ENCODE measurements around the gene ISYNA1. TPM values are rescaled to one million over a fixed set of nuclear protein-coding genes. Genes with fewer than 3 reads are reported as not detected.

The ISYNA1 gene
- total RNA-seq: 10 to 100 TPM; 15.8 to 38.9 (median 26.2) TPM

- Histone ChIP-seq H3K36me3 (peaks cover 0 to 16% (median 13%) of the 10 kb centered on the region in 4 donors), H3K4me3 (peak within 1 kb of the TSS; percentile 54 to 78 (median 58)), H3K27me3 (no peaks in the 10 kb centered on the region), H3K27ac (replicated peaks in 1 of 4) (peak within 1 kb of the TSS; percentile 68 to 86 (median 75)), H3K4me1 (peaks cover 31 to 61% (median 56%) of the 10 kb centered on the region in 4 donors), H3K9me3 (no peaks in the 10 kb centered on the region)
- WGBS: 5% methylated on average over 4 of the region's 99 CpGs
- TF ChIP-seq EP300 (IDR thresholded peaks at IDR 0.05) (no peak), POLR2A (IDR thresholded peaks at IDR 0.05; ENCODE audit: low read depth) (no peak), POLR2AphosphoS5 (IDR thresholded peaks at IDR 0.05) (peak; percentile 10 to 41)
- TF ChIP-seq, protein P1, sequence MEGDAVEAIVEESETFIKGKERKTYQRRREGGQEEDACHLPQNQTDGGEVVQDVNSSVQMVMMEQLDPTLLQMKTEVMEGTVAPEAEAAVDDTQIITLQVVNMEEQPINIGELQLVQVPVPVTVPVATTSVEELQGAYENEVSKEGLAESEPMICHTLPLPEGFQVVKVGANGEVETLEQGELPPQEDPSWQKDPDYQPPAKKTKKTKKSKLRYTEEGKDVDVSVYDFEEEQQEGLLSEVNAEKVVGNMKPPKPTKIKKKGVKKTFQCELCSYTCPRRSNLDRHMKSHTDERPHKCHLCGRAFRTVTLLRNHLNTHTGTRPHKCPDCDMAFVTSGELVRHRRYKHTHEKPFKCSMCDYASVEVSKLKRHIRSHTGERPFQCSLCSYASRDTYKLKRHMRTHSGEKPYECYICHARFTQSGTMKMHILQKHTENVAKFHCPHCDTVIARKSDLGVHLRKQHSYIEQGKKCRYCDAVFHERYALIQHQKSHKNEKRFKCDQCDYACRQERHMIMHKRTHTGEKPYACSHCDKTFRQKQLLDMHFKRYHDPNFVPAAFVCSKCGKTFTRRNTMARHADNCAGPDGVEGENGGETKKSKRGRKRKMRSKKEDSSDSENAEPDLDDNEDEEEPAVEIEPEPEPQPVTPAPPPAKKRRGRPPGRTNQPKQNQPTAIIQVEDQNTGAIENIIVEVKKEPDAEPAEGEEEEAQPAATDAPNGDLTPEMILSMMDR (IDR thresholded peaks at IDR 0.05): no peak
- intact Hi-C loops (cut with DNase I): no loop called here
- DNase-seq (ENCODE audit: extremely low spot score): no peak
These were observed at the start of gene ISYNA1 for GRCh38 chr19:18437491-18438330. Gene ISYNA1, minus strand, starts transcription at chr19:18438133. Its CDS starts 154 bp downstream, at chr19:18437979.

DNA sequence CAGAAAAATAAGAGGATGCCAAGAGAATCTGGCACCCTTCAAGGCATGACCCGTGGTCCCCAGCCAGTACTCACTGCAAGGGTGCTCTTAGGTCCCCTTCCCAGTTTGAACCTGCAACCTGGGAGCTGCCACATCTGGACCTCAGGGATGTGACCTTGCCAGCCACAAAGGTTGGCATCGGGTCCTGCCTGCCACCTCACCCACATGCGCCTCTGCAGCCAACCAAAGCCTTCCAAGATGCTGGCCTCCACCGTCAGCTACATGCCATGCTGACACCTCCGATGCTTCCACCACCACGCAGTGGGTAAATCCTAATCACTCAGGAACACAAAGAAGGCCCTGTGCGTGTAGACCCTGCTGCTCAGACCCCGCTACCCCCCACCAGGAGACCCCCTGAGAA, 48.8 kb upstream of the ISYNA1 start:
- intact Hi-C loops (cut with DNase I): no loop called here
- peak overlapping the region in 3 of 4 donors; percentile 30 to 61 (median 35) for H3K27ac ChIP-seq (replicated peaks in 1 of 4)
- H3K9me3 ChIP-seq: no peaks in the 10 kb centered on the region
- no peak for DNase-seq (ENCODE audit: extremely low spot score)
- TF ChIP-seq POLR2A (IDR thresholded peaks at IDR 0.05; ENCODE audit: low read depth) (no peak), POLR2AphosphoS5 (IDR thresholded peaks at IDR 0.05) (no peak), EP300 (IDR thresholded peaks at IDR 0.05) (no peak)
- TF ChIP-seq, protein P1 (IDR thresholded peaks at IDR 0.05): no peak
- H3K4me3 ChIP-seq: no peak overlapping the region
- no peaks in the 10 kb centered on the region for H3K27me3 ChIP-seq
- H3K4me1 ChIP-seq: peaks cover 61 to 88% (median 76%) of the 10 kb centered on the region in 4 donors
- no peaks in the 10 kb centered on the region for H3K36me3 ChIP-seq
- WGBS: 92% methylated on average over 8 of the region's 8 CpGs

GRCh38 chr19:18484992-18485391, 47.1 kb upstream of the ISYNA1 start:
- peaks cover 73 to 98% (median 94%) of the 10 kb centered on the region in 4 donors for H3K4me1 ChIP-seq
- no peaks in the 10 kb centered on the region for H3K36me3 ChIP-seq
- TF ChIP-seq POLR2AphosphoS5 (IDR thresholded peaks at IDR 0.05): no peak
- no peak for TF ChIP-seq EP300 (IDR thresholded peaks at IDR 0.05)
- no peak for TF ChIP-seq POLR2A (IDR thresholded peaks at IDR 0.05; ENCODE audit: low read depth)
- TF ChIP-seq, protein P1 (IDR thresholded peaks at IDR 0.05): no peak
- H3K27me3 ChIP-seq: no peaks in the 10 kb centered on the region
- DNase-seq (ENCODE audit: extremely low spot score): no peak
- H3K4me3 ChIP-seq: no peak overlapping the region
- H3K27ac ChIP-seq (replicated peaks in 1 of 4): peak overlapping the region in 3 of 4 donors; percentile 14 to 63 (median 41)
- WGBS: 95% methylated on average over 2 of the region's 5 CpGs
- no peaks in the 10 kb centered on the region for H3K9me3 ChIP-seq
- intact Hi-C loops (cut with DNase I): no loop called here

DNA sequence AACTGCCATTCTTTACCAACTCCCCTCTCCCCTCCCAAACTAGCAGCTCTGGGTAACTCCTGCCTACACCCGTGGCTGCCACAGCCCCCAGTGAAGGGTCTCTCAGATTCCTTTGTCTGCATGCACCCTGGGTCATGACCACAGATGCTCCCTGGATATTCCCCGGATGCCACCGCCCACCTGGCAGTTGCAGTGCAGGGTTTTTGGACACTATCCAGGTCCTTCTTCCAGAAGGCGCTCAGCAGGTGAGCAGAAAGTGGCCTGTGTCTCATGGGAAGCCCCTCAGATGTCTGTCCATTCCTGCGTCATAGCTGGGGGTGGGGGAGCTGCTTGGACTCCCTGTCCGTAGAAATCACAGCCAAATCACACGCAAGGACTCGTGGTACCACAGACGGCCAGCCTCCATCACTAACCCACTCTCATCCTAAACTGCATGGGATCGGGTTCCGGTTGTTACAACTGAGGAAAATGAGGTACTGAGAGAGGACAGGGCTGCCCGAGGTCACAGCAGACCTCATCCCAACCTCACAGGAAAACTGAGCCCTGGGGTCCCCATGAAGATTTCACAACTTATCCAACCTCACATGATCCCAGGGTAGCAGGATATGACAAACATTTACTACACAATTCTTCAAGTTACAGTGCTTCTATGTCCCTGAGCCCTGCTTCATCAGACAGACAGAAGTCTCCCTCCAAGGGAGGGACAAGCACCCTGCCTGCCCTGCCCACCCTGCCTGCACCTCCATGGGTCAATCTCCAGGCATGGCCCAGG, 45.4 kb upstream of the ISYNA1 start:
- Histone ChIP-seq H3K27me3 (no peaks in the 10 kb centered on the region), H3K36me3 (no peaks in the 10 kb centered on the region), H3K4me1 (peaks cover 75 to 98% (median 94%) of the 10 kb centered on the region in 4 donors), H3K27ac (replicated peaks in 1 of 4) (peak overlapping the region in 1 of 4 donors; percentile 10), H3K9me3 (no peaks in the 10 kb centered on the region), H3K4me3 (no peak overlapping the region)
- TF ChIP-seq POLR2AphosphoS5 (IDR thresholded peaks at IDR 0.05) (no peak), POLR2A (IDR thresholded peaks at IDR 0.05; ENCODE audit: low read depth) (no peak), EP300 (IDR thresholded peaks at IDR 0.05) (no peak)
- TF ChIP-seq, protein P1 (IDR thresholded peaks at IDR 0.05): no peak
- intact Hi-C loops (cut with DNase I): no loop called here
- 70% methylated on average over 12 of the region's 12 CpGs for WGBS
- DNase-seq (ENCODE audit: extremely low spot score): no peak

Data from esophagus muscularis mucosa (tissue), 4 donors.